GM21360 (cell line): ENCODE results near the gene ADGRL3.
"Not testable (repeated sequence)": the region's sequence is repeated elsewhere in the genome, so short reads cannot be mapped to it uniquely, and the experiment has no call there.

ENCODE experiments used
- ATAC-seq: cut with Tn5 transposase; IDR thresholded peaks from one replicate; pipeline ENCODE4 v1.9.1; 2021; ENCODE audit warnings: mild to moderate bottlenecking, moderate library complexity; ENCODE audit not compliant: unreplicated experiment

Gene ADGRL3

GRCh38 chr4:61716426-61716825 lies 516.3 kb downstream of the ADGRL3 start:
- ATAC-seq, result no peak

- no peak for ATAC-seq
These were observed 523.4 kb downstream of the ADGRL3 start for GRCh38 chr4:61723492-61723891.

GRCh38 chr4:61727286-61727685 lies 527.2 kb downstream of the ADGRL3 start:
- no peak for ATAC-seq

GRCh38 chr4:61734409-61734808 lies 534.3 kb downstream of the ADGRL3 start:
- ATAC-seq, result no peak

GRCh38 chr4:61739887-61740286 lies 539.8 kb downstream of the ADGRL3 start:
- no peak for ATAC-seq

- ATAC-seq, result no peak
These were observed 540.8 kb downstream of the ADGRL3 start for GRCh38 chr4:61740886-61741285.

- ATAC-seq, result no peak
These were observed 541.4 kb downstream of the ADGRL3 start for GRCh38 chr4:61741327-61742096.

GRCh38 chr4:61750810-61751209 lies 550.7 kb downstream of the ADGRL3 start:
- no peak for ATAC-seq

- no peak for ATAC-seq
These were observed 552.5 kb downstream of the ADGRL3 start for GRCh38 chr4:61752617-61753016.

GRCh38 chr4:61753739-61754138 lies 553.6 kb downstream of the ADGRL3 start:
- no peak for ATAC-seq

- not testable (repeated sequence) for ATAC-seq
These were observed 556.8 kb downstream of the ADGRL3 start for GRCh38 chr4:61756937-61757336.

- ATAC-seq, result not testable (repeated sequence)
These were observed 557.9 kb downstream of the ADGRL3 start for GRCh38 chr4:61757983-61758382.

GRCh38 chr4:61758596-61758995 lies 558.5 kb downstream of the ADGRL3 start:
- not testable (repeated sequence) for ATAC-seq

- ATAC-seq, result not testable (repeated sequence)
These were observed 559.1 kb downstream of the ADGRL3 start for GRCh38 chr4:61759245-61759644.

GRCh38 chr4:61759885-61760284 lies 559.8 kb downstream of the ADGRL3 start:
- ATAC-seq, result not testable (repeated sequence)

- ATAC-seq, result no peak
These were observed 560.7 kb downstream of the ADGRL3 start for GRCh38 chr4:61760820-61761219.

- ATAC-seq, result no peak
These were observed 562.8 kb downstream of the ADGRL3 start for GRCh38 chr4:61762722-61763627.

GRCh38 chr4:61763682-61764081 lies 563.6 kb downstream of the ADGRL3 start:
- no peak for ATAC-seq

- ATAC-seq, result not testable (repeated sequence)
These were observed 564.0 kb downstream of the ADGRL3 start for GRCh38 chr4:61764090-61764489.

GRCh38 chr4:61769444-61770167 lies 569.5 kb downstream of the ADGRL3 start:
- ATAC-seq, result not testable (repeated sequence)

GRCh38 chr4:61770456-61770855 lies 570.3 kb downstream of the ADGRL3 start:
- ATAC-seq, result no peak
